Spinal cord (tissue), 10 donors: ENCODE results near the gene XXYLT1. TPM values are rescaled to one million over a fixed set of nuclear protein-coding genes. Genes with fewer than 3 reads are reported as not detected.

ENCODE experiments used
- DNase-seq, 6 donors: peaks; one replicate each; pipeline versions ENCODE4 v3.0.0 to v3.0.0-alpha.2; 2013 to 2015; ENCODE audit warnings: low spot score in 6 of 6, low read depth in 4 of 6
- H3K27ac ChIP-seq: one replicate; pipeline ENCODE4 v1.5.1; 2013; ENCODE audit warnings: low read depth, low read length, control low read depth
- H3K27me3 ChIP-seq: one replicate; pipeline ENCODE4 v1.6.1; 2013; ENCODE audit warnings: low read length; ENCODE audit not compliant: control insufficient read depth, insufficient read depth
- H3K36me3 ChIP-seq: one replicate; pipeline ENCODE4 v1.6.1; 2013; ENCODE audit warnings: low read length; ENCODE audit not compliant: control insufficient read depth, insufficient read depth
- H3K4me1 ChIP-seq: one replicate; pipeline ENCODE4 v1.6.1; 2013; ENCODE audit warnings: low read length; ENCODE audit not compliant: control insufficient read depth, insufficient read depth
- H3K4me3 ChIP-seq: one replicate; pipeline ENCODE4 v1.5.1; 2013; ENCODE audit warnings: low read depth, low read length, control low read depth
- H3K9me3 ChIP-seq: one replicate; pipeline ENCODE4 v1.6.1; 2013; ENCODE audit warnings: low read length; ENCODE audit not compliant: control insufficient read depth, insufficient read depth
- WGBS: methylation state at CpG from one replicate; pipeline ENCODE4 v1.1.5; 2013; ENCODE audit warnings: missing lambda C conversion rate; ENCODE audit not compliant: insufficient coverage; 5-methylcytosine and 5-hydroxymethylcytosine counted together
- polyA plus RNA-seq, 2 donors: library from polyadenylated mRNA; unstranded; fragments of 120-200 nt; gene quantifications; one replicate each; pipeline ENCODE4 v1.2.1, GENCODE V29; 2013; ENCODE audit not compliant: insufficient read length in 2 of 2
- total RNA-seq, 2 donors: library from RNA; depleted of rRNA in 1 of 2; stranded (reverse); fragments of 120-200 nt in 1 of 2; fragments of >200 nt in 1 of 2; gene quantifications; one replicate each; pipeline versions ENCODE4 v1.2.3 to v1.2.4, GENCODE V29; 2013 to 2014
- donor health status: healthy.

Gene XXYLT1
- total and polyA plus RNA-seq, 4 donors, result 28.0 to 47.9 (median 37.5) TPM

GRCh38 chr3:195048059-195048905 lies 222.7 kb downstream of the XXYLT1 start:
- no peaks in the 10 kb centered on the region for H3K36me3 ChIP-seq
- DNase-seq, result no peak
- peaks cover 4% of the 10 kb centered on the region for H3K27me3 ChIP-seq
- H3K4me3 ChIP-seq, result no peak overlapping the region
- 63% methylated on average over 9 of the region's 16 CpGs for WGBS
- no peak overlapping the region for H3K27ac ChIP-seq
- H3K4me1 ChIP-seq, result no peaks in the 10 kb centered on the region
- no peaks in the 10 kb centered on the region for H3K9me3 ChIP-seq

- peaks cover under 1% of the 10 kb centered on the region for H3K4me1 ChIP-seq
- H3K36me3 ChIP-seq, result no peaks in the 10 kb centered on the region
- DNase-seq, result no peak
- peaks cover 4% of the 10 kb centered on the region for H3K27me3 ChIP-seq
- no peak overlapping the region for H3K27ac ChIP-seq
- WGBS, result no CpG with 5 or more reads among the region's 3 CpGs
- no peaks in the 10 kb centered on the region for H3K9me3 ChIP-seq
- no peak overlapping the region for H3K4me3 ChIP-seq
Observed at GRCh38 chr3:195047536-195047935, 223.4 kb downstream of the XXYLT1 start.

- Histone ChIP-seq H3K27ac (no peak overlapping the region), H3K27me3 (peaks cover 4% of the 10 kb centered on the region), H3K36me3 (no peaks in the 10 kb centered on the region), H3K9me3 (no peaks in the 10 kb centered on the region), H3K4me1 (peaks cover 6% of the 10 kb centered on the region), H3K4me3 (no peak overlapping the region)
- WGBS, result 67% methylated on average over 6 of the region's 6 CpGs
- DNase-seq, result no peak
Observed at GRCh38 chr3:195046441-195046840, 224.5 kb downstream of the XXYLT1 start.

DNA sequence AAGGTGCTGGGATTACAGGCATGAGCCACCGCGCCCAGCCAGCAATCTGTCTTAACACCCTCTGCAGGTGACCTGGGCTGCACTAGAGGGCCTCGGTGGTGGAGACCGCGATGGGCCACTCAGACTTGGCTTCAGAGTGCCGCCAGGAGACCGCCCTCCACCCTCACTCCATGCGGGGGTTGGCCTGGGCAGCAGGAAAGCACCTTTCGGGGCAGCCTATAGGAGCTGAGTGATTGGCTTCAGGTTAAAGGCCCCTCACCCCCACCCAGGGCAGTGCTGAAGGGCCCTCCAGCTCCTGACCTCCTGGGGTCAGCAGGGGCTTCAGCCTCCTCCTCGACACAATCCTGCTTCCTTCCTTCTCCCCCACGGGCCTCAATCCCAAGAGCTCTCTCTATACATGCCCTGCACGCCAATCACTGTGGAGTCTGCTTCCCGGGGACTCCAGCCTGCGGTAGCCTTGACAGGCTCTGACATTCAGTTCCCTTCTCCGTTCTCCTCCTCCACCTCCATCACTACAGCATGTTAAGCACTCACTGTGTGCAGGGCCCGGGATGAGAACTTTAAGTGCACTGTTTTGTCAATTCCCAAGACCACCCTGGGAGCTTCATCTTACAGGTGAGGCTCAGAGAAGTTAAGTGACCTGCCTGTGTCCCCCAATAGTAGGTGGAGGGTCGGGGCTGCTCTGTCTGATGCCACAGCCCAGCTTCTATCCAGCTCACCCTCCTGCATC lies 225.3 kb downstream of the XXYLT1 start:
- no peak overlapping the region for H3K4me3 ChIP-seq
- DNase-seq, result no peak
- H3K27ac ChIP-seq, result no peak overlapping the region
- H3K36me3 ChIP-seq, result no peaks in the 10 kb centered on the region
- peaks cover 6% of the 10 kb centered on the region for H3K4me1 ChIP-seq
- 70% methylated on average over 14 of the region's 17 CpGs for WGBS
- H3K9me3 ChIP-seq, result no peaks in the 10 kb centered on the region
- H3K27me3 ChIP-seq, result peaks cover 4% of the 10 kb centered on the region

- DNase-seq, result no peak
- Histone ChIP-seq H3K4me3 (no peak overlapping the region), H3K27me3 (peaks cover 4% of the 10 kb centered on the region), H3K4me1 (peaks cover 6% of the 10 kb centered on the region), H3K9me3 (no peaks in the 10 kb centered on the region), H3K36me3 (no peaks in the 10 kb centered on the region), H3K27ac (no peak overlapping the region)
- 93% methylated on average over 5 of the region's 7 CpGs for WGBS
Observed at GRCh38 chr3:195044411-195044810, 226.5 kb downstream of the XXYLT1 start.

GRCh38 chr3:195043607-195044339 lies 227.2 kb downstream of the XXYLT1 start:
- no peak overlapping the region for H3K27ac ChIP-seq
- peaks cover 4% of the 10 kb centered on the region for H3K27me3 ChIP-seq
- no peaks in the 10 kb centered on the region for H3K9me3 ChIP-seq
- peak in 1 of 6 donors; percentile 9 for DNase-seq
- H3K4me1 ChIP-seq, result peaks cover 6% of the 10 kb centered on the region
- WGBS, result 57% methylated on average over 11 of the region's 12 CpGs
- H3K4me3 ChIP-seq, result no peak overlapping the region
- no peaks in the 10 kb centered on the region for H3K36me3 ChIP-seq

- Histone ChIP-seq H3K4me3 (no peak overlapping the region), H3K4me1 (peaks cover 6% of the 10 kb centered on the region), H3K27me3 (peaks cover 4% of the 10 kb centered on the region), H3K36me3 (no peaks in the 10 kb centered on the region), H3K27ac (no peak overlapping the region), H3K9me3 (no peaks in the 10 kb centered on the region)
- DNase-seq, result no peak
- 55% methylated on average over 19 of the region's 19 CpGs for WGBS
Observed at GRCh38 chr3:195042743-195043606, 228.0 kb downstream of the XXYLT1 start.

- no peaks in the 10 kb centered on the region for H3K9me3 ChIP-seq
- DNase-seq, result no peak
- H3K36me3 ChIP-seq, result no peaks in the 10 kb centered on the region
- H3K4me3 ChIP-seq, result no peak overlapping the region
- H3K27me3 ChIP-seq, result peaks cover 4% of the 10 kb centered on the region
- no peak overlapping the region for H3K27ac ChIP-seq
- peaks cover 6% of the 10 kb centered on the region for H3K4me1 ChIP-seq
- WGBS, result 60% methylated on average over 8 of the region's 16 CpGs
Observed at GRCh38 chr3:195041871-195042742, 228.9 kb downstream of the XXYLT1 start.
